Hematopoietic multipotent progenitor cell treated with erythropoietin and hydrocortisone succinate and interleukin-3 and kit ligand, for 8 days (in vitro differentiated cells): ENCODE results near the gene CLN6.
"Not testable (repeated sequence)": the region's sequence is repeated elsewhere in the genome, so short reads cannot be mapped to it uniquely, and the experiment has no call there.

Experiments
- DNase-seq: peaks from one replicate; pipeline ENCODE4 v3.0.0-alpha.2; 2015

CLN6 gene

DNA sequence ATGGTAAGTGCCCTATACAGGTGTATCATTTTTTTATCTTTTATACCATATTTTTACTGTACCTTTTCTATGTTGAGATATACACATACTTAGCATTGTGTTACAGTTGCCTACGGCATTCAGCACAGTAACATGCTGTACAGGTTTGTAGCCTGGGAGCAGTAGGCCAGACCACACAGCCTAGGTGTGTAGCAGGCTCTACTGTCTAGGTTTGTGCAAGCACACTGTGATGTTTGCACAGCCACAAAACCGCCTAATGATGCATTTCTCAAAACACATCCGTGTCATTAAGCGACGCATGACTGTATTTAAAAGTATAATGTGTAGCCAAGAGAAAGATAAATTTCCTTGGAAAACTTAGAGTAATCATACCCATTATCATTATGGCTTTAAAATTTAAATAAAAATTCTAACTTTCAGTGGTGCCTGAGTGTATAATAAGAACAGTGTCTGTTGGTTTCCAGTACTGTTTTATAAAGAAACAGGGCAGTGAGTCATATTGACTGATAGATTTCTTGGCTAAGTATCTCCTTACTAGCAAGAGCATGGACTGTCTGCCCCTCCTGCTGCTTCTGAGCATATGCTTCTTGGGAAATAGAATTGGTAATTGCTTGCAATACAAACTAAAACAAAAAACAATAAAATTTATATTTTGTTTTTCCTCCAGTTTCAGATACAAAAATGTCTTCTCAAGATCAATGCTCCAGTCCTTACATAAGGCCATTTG is 42.7 kb downstream of the CLN6 start:
- DNase-seq = no peak

DNA sequence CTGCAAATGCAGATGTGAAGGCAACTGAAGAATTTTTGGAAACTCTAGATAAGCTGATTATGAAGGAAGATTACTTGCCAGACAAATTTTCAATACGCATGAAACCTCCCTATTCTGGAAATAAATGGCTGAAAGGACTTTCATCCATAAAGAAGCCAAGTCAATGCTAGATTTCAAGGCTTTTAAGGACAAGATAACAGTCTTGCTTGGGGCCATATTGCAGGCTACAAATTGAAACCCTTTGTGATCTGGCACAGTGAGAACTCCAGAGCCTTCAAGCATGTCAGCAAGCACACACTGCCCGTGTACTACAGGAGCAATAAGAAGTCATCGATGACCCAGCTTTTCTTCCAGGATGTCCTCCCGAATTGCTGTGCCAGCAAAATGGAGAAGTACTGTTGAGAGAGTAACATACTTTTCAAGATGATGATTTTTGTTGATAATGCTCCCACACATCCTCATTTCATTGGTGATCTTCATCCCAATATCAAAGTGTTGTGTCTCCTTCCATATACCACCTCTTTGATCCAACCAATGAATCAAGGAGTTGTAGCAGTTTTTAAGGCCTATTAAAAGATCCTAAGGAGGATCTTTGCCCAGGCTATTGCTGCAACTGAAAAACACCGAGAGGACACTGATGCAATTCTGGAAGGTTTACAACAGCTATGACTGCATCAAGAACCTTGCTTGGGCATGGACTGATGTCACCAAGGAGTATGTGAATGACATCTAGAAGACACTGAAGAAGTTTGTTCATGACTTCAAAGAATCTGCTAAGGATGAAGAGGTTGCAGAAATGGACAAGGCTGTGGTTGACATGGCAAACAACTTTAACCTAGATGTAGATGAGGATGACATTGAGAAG is 44.7 kb downstream of the CLN6 start:
- DNase-seq = no peak

DNA sequence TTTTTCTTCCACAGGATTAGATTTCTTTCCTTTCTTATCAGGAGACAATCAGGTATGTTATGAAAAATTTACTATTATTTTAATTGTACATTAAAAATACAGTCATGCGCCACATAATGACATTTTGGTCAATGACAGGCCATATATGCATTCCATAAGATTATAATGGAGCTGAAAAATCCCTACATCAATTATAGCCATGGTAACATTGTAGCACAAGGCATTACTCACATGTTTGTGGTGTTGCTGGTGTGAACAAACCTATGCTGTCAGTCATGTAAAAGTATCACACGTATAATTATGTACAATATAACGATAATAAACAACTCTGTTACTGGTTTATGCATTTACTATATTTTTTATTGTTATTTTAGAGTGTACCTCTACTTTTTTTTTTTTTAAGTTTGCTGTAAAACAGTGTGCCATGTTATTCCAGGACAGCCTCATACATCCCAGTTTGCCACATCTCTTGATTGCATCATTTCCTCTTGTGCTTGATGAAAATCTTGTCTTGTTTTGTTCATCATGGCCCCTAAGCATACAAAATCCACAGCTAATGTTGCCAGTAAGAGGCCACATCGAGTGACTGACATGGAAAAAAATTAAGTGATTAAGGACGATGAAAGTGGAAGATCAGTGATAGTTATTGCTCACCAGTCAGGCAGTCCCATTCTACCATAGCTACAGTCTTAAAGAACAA is 45.8 kb downstream of the CLN6 start:
- no peak for DNase-seq

DNA sequence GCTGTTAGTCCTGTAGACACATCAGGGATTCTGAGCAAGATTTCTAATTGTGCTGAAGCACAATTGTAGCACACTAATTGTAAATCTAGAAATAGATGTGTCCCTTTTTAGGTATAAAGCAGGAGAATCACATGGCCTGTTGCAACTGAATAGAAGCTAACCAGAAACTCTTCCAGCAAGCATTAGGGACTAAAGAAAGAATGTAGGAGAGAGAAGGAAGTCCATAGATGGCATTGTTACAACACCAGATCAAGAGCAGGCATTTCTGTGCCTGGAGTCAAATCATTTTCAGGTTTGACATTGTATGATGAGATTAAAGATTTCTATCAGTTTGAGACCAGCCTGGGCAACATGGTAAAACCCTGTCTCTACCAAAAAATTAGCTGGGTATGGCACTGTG is 51.8 kb downstream of the CLN6 start:
- no peak for DNase-seq

DNA sequence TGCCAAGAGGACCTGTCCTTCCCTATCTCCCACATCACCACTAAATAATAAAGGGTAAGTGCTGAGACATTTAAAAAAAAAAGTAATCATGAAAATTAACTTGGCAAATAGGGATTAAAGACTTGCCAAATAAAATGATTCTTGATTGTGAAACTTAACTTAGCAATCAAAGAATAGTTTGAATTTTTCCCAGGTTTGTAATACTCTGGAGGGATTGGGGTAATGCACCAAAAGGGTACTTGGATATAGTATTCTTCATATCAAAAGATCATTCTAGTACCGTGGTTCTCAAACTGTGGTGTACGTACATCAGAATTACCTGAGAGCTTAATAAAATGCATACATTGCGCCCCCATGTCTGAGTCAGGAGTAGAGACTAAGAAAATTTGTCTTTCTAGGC is 52.9 kb downstream of the CLN6 start:
- no peak for DNase-seq

DNA sequence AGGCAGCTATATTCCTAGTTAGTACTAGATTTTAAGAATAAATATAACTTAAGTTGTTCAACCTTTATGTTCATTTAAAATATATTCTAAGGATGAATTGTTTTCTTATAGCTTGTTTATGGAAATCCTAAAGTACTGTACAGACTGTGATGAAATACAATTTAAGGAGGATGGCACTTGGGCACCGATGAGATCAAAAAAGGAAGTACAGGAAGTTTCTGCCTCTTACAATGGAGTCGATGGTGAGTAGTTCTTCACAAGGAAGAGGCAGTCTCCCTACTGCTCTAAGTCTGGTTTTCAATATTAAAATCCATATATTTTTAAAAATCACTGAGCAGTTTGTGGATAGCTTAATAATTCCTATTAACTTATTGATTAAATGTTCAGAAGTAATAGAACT is 54.0 kb downstream of the CLN6 start:
- no peak for DNase-seq

DNA sequence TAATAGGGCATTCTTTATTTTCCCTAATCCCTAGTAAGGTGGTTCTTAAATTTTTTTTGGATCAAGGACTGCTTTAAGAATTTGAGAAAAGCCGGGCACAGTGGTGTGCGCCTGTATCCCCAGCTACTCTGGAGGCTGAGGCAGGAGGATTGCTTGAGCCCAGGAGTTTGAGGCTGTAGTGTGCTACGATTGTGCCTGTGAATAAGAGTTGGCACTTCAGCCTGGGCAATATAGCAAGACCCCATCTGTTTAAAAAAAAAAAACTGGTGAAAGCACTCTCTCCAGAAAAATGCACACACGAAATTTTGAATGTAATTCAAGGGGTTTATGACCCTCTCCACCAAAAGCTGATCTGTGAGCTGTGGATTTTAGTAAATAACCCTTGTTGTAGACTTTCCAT is 56.4 kb downstream of the CLN6 start:
- no peak for DNase-seq

DNA sequence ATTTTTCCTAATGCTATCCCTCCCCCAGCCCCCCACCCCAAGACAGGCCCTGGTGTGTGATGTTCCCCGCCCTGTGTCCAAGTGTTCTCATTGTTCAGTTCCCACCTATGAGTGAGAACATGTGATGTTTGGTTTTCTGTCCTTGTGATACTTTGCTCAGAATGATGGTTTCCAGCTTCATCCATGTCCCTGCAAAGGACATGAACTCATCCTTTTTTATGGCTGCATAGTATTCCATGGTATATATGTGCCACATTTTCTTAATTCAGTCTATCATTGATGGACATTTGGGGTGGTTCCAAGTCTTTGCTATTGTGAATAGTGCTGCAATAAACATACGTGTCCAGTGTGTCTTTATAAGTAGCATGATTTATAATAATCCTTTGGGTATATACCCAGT is 57.5 kb downstream of the CLN6 start:
- DNase-seq = not testable (repeated sequence)

DNA sequence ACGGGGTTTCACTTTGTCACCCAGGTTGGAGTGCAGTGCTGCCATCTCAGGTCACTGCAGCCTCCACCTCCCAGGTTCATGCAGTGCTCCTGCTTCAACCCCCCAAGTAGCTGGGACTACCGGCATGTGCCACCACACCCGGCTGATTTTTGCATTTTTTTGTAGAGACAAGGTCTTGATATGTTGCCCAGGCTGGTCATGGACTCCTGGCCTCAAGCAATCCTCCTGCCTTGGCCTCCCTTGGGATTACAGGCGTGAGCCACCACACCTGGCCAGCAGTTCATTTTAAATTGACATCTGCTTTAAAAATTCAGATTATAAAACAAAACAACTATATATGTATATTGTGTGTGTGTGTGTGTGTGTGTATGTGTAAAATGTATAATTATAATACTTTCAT is 62.7 kb downstream of the CLN6 start:
- no peak for DNase-seq

DNA sequence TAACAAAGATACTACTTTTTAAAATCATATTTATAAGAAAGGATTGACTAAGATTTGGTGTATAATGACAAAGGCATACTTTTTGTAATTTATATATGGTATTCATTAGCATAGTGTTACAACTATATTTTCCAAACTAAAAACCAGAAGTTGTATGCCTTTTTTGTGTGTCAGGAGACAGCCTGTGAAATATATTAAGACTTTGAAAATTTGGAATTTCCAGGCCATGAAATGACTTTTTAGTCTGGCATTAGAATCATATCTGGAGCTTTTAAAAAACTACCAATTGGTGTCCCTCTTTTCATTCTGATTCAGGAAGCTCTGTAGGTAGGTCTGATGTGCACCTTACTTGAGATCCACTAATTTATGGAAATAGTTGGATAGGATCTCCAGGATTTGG is 66.3 kb downstream of the CLN6 start:
- no peak for DNase-seq

DNA sequence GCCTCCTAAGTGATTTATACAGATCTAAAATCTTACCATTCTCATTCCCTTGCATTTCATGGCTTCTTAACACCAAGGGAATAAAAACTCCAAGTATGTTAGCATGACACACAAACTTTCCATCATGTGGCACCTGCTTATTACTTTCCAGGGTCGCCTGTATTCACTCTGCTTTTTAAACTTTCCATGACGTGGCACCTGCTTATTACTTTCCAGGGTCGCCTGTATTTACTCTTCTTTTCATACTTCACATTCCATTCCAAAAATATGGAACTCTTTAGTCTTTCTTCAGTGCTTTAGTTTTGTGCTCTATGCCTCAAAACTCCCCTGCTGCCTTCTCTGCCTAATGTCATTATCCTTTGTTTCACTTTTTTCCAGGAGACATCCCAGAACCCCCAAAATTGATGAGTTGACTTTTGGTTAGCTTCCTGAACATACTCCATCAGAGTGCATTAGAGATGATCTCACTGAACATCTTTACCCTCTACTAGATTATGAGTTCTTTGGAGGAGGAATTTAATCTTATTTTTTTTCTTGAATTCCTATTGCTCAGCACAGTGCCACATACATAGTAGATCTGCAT is 71.4 kb downstream of the CLN6 start:
- DNase-seq = no peak

DNA sequence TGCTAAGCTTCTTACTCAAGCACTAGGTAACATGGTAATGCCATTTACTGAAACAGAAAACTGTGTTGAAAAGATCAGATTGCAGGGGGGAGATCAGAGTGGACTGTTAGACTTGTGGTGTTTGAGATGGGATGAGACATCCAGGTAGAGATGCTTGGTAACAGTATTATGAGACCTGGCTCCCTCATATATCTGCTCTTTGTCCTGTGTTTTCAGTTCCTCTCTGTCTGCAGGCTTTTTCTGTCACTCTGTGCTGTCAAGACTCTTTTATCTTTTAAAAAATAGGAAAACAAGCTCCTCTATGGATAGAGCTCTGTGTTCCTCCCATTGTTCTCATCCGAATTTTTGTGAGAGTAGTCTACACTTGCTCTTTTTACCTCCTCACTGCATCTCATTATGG is 72.5 kb downstream of the CLN6 start:
- no peak for DNase-seq
